Thyroid gland (tissue), 4 donors: ENCODE results near the gene NDUFA13. TPM values are rescaled to one million over a fixed set of nuclear protein-coding genes. Genes with fewer than 3 reads are reported as not detected.

ENCODE experiments used
- DNase-seq, 2 donors: peaks; one replicate each; pipeline ENCODE4 v3.0.0-alpha.2; 2019
- H3K27ac ChIP-seq, 3 donors: fragments of 200-600 bp; sonication (generic); 1 replicate in 2 of 3; 2 replicates in 1 of 3; pipeline ENCODE4 v1.5.1; 2016 to 2019; ENCODE audit warnings: mild to moderate bottlenecking in 1 of 3, moderate library complexity in 1 of 3
- H3K27me3 ChIP-seq: fragments of 200-600 bp; sonication (generic); one replicate; pipeline ENCODE4 v1.5.1; 2019
- H3K36me3 ChIP-seq, 2 donors: fragments of 200-600 bp; sonication (generic); one replicate each; pipeline ENCODE4 v1.5.1; 2016 to 2019
- H3K4me1 ChIP-seq, 2 donors: fragments of 200-600 bp; sonication (generic); one replicate each; pipeline ENCODE4 v1.5.1; 2017 to 2019
- H3K4me3 ChIP-seq, 3 donors: fragments of 200-600 bp; sonication (generic); replicated peaks in 1 of 3; 1 replicate in 2 of 3; 2 replicates in 1 of 3; pipeline ENCODE4 v1.5.1; 2016; ENCODE audit warnings: mild to moderate bottlenecking in 1 of 3
- H3K9me3 ChIP-seq: fragments of 200-600 bp; sonication (generic); one replicate; pipeline ENCODE4 v1.5.1; 2017
- CTCF ChIP-seq, 6 experiments: fragments of 200-600 bp in 3 of 6; fragments of 450-650 bp in 3 of 6; sonication (generic) in 3 of 6; IDR thresholded peaks; one replicate each; pipeline ENCODE4 v1.5.1; 2016 to 2019; ENCODE audit warnings: antibody characterized with exemption in 6 of 6, mild to moderate bottlenecking in 2 of 6, inconsistent platforms in 1 of 6, moderate library complexity in 1 of 6
- POLR2A ChIP-seq, 2 donors: fragments of 450-650 bp; IDR thresholded peaks; one replicate each; pipeline ENCODE4 v1.6.1; 2017; ENCODE audit warnings: antibody characterized with exemption in 2 of 2, mild to moderate bottlenecking in 2 of 2, moderate library complexity in 1 of 2
- WGBS, 2 donors: methylation state at CpG; one replicate each; pipeline ENCODE4 v1.1.5; 2017; 5-methylcytosine and 5-hydroxymethylcytosine counted together
- intact Hi-C: fragments of 100-400 bp; cut with DNase I; formaldehyde crosslinking; loops from one replicate; pipeline ENCODE4 v1.15.1; 2023
- total RNA-seq, 4 donors: library from RNA; depleted of rRNA; stranded (reverse); fragments of >200 nt; gene quantifications; one replicate each; pipeline ENCODE4 v1.2.3, GENCODE V29; 2016

The NDUFA13 gene
- total RNA-seq, 4 donors from 2014 or later, result 32.8 to 265 (median 63.6) TPM

GRCh38 chr19:19538785-19539166, 22.8 kb downstream of the NDUFA13 start:
- Histone ChIP-seq H3K36me3 (no peaks in the 10 kb centered on the region), H3K27ac (no peak overlapping the region), H3K9me3 (no peaks in the 10 kb centered on the region), H3K4me3 (peak overlapping the region in 1 of 3 donors; percentile 34), H3K27me3 (no peaks in the 10 kb centered on the region), H3K4me1 (peaks cover 25 to 26% of the 10 kb centered on the region in 2 donors)
- no peak for DNase-seq
- intact Hi-C loops, result no loop called here
- WGBS, 2 donors, result 37 to 43% methylated on average over 7 of the region's 7 CpGs
- no peak for TF ChIP-seq CTCF (IDR thresholded peaks at IDR 0.05)
- no peak for TF ChIP-seq POLR2A (IDR thresholded peaks at IDR 0.05)

GRCh38 chr19:19539698-19540063, 23.7 kb downstream of the NDUFA13 start:
- DNase-seq, result no peak
- no peaks in the 10 kb centered on the region for H3K36me3 ChIP-seq
- H3K4me1 ChIP-seq, result peaks cover 25 to 26% of the 10 kb centered on the region in 2 donors
- intact Hi-C loops, result no loop called here
- TF ChIP-seq CTCF (IDR thresholded peaks at IDR 0.05) (no peak), POLR2A (IDR thresholded peaks at IDR 0.05) (no peak)
- WGBS, 2 donors, result 42 to 50% methylated on average over 10 to 15 of the region's 19 CpGs
- no peaks in the 10 kb centered on the region for H3K27me3 ChIP-seq
- no peak overlapping the region for H3K27ac ChIP-seq
- H3K4me3 ChIP-seq, result no peak overlapping the region
- H3K9me3 ChIP-seq, result no peaks in the 10 kb centered on the region

GRCh38 chr19:19540064-19540714, 24.2 kb downstream of the NDUFA13 start:
- peak; percentile 55 to 72 for DNase-seq
- Histone ChIP-seq H3K27me3 (no peaks in the 10 kb centered on the region), H3K4me3 (peak overlapping the region in 1 of 3 donors; percentile 19), H3K36me3 (no peaks in the 10 kb centered on the region), H3K27ac (no peak overlapping the region), H3K9me3 (no peaks in the 10 kb centered on the region), H3K4me1 (peaks cover 25 to 26% of the 10 kb centered on the region in 2 donors)
- TF ChIP-seq POLR2A (IDR thresholded peaks at IDR 0.05) (no peak), CTCF (IDR thresholded peaks at IDR 0.05) (no peak)
- intact Hi-C loops, result no loop called here
- WGBS, 2 donors, result 2 to 28% methylated on average over 9 to 11 of the region's 74 CpGs

- Histone ChIP-seq H3K27ac (no peak overlapping the region), H3K9me3 (no peaks in the 10 kb centered on the region), H3K36me3 (no peaks in the 10 kb centered on the region), H3K4me3 (peak overlapping the region in 1 of 3 donors; percentile 19), H3K27me3 (no peaks in the 10 kb centered on the region), H3K4me1 (peaks cover 25 to 26% of the 10 kb centered on the region in 2 donors)
- TF ChIP-seq POLR2A (IDR thresholded peaks at IDR 0.05) (no peak), CTCF (IDR thresholded peaks at IDR 0.05) (no peak)
- intact Hi-C loops, result no loop called here
- 6 to 10% methylated on average over 21 to 31 of the region's 45 CpGs for WGBS, 2 donors
- DNase-seq, result peak; percentile 41 to 47
Measured at GRCh38 chr19:19540715-19541515, 24.9 kb downstream of the NDUFA13 start.

GRCh38 chr19:19541616-19542015, 25.6 kb downstream of the NDUFA13 start:
- intact Hi-C loops, result no loop called here
- DNase-seq, result no peak
- no peaks in the 10 kb centered on the region for H3K27me3 ChIP-seq
- 90 to 91% methylated on average over 8 to 13 of the region's 16 CpGs for WGBS, 2 donors
- TF ChIP-seq CTCF (IDR thresholded peaks at IDR 0.05), result no peak
- no peak for TF ChIP-seq POLR2A (IDR thresholded peaks at IDR 0.05)
- no peak overlapping the region for H3K27ac ChIP-seq
- H3K36me3 ChIP-seq, result no peaks in the 10 kb centered on the region
- no peak overlapping the region for H3K4me3 ChIP-seq
- H3K4me1 ChIP-seq, result peaks cover 25 to 26% of the 10 kb centered on the region in 2 donors
- H3K9me3 ChIP-seq, result no peaks in the 10 kb centered on the region
